Body of pancreas (tissue), 4 donors: Measurements from ENCODE around the gene MMP8. TPM values are rescaled to one million over a fixed set of nuclear protein-coding genes. Genes with fewer than 3 reads are reported as not detected.

Experiments used
- ATAC-seq: fragments of 150-250 bp; one replicate; pipeline ENCODE4 v1.9.1; 2016
- DNase-seq, 4 donors: peaks; one replicate each; pipeline ENCODE4 v3.0.0-alpha.2; 2019
- H3K27ac ChIP-seq, 4 donors: fragments of 200-600 bp; sonication (generic); 1 replicate in 3 of 4; 2 replicates in 1 of 4; pipeline versions ENCODE4 v1.5.1 to v1.6.1; 2016 to 2019; ENCODE audit warnings: mild to moderate bottlenecking in 1 of 4, mixed read lengths in 1 of 4, moderate library complexity in 1 of 4
- H3K27me3 ChIP-seq, 2 donors: fragments of 200-600 bp; sonication (generic); one replicate each; pipeline ENCODE4 v1.6.0; 2016; ENCODE audit warnings: mild to moderate bottlenecking in 1 of 2
- H3K36me3 ChIP-seq, 2 donors: fragments of 200-600 bp; sonication (generic); replicated peaks in 1 of 2; 2 replicates each; pipeline ENCODE4 v1.5.1; 2016; ENCODE audit warnings: low read depth in 2 of 2; ENCODE audit not compliant: insufficient read depth in 1 of 2
- H3K4me1 ChIP-seq: fragments of 200-600 bp; sonication (generic); one replicate; pipeline ENCODE4 v1.6.0; 2016
- H3K4me3 ChIP-seq, 2 donors: fragments of 200-600 bp; sonication (generic); 1 replicate in 1 of 2; 2 replicates in 1 of 2; pipeline ENCODE4 v1.5.1; 2016 to 2019
- H3K9me3 ChIP-seq, 3 donors: fragments of 200-600 bp; sonication (generic); 1 replicate in 2 of 3; 2 replicates in 1 of 3; pipeline ENCODE4 v1.5.1; 2016
- POLR2A ChIP-seq, 3 donors: fragments of 450-650 bp; IDR thresholded peaks; one replicate each; pipeline ENCODE4 v1.6.1; 2016; ENCODE audit warnings: antibody characterized with exemption in 3 of 3, mild to moderate bottlenecking in 2 of 3
- WGBS, 2 donors: methylation state at CpG; one replicate each; pipeline ENCODE4 v1.1.5; 2017; 5-methylcytosine and 5-hydroxymethylcytosine counted together
- intact Hi-C: fragments of 100-400 bp; cut with DNase I; formaldehyde crosslinking; loops from one replicate; pipeline ENCODE4 v1.15.1; 2023
- total RNA-seq, 2 donors: library from RNA; depleted of rRNA; stranded (reverse); fragments of >200 nt; gene quantifications; one replicate each; pipeline ENCODE4 v1.1.0, GENCODE V29; 2016
- TF ChIP-seq, protein P1 (sequence below), 7 experiments: fragments of 450-650 bp in 4 of 7; fragments of 200-600 bp in 3 of 7; sonication (generic) in 3 of 7; IDR thresholded peaks; one replicate each; pipeline ENCODE4 v1.5.1; 2016 to 2019; ENCODE audit warnings: antibody characterized with exemption in 7 of 7

MMP8 gene, protein sequence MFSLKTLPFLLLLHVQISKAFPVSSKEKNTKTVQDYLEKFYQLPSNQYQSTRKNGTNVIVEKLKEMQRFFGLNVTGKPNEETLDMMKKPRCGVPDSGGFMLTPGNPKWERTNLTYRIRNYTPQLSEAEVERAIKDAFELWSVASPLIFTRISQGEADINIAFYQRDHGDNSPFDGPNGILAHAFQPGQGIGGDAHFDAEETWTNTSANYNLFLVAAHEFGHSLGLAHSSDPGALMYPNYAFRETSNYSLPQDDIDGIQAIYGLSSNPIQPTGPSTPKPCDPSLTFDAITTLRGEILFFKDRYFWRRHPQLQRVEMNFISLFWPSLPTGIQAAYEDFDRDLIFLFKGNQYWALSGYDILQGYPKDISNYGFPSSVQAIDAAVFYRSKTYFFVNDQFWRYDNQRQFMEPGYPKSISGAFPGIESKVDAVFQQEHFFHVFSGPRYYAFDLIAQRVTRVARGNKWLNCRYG
- total RNA-seq: not detected

DNA sequence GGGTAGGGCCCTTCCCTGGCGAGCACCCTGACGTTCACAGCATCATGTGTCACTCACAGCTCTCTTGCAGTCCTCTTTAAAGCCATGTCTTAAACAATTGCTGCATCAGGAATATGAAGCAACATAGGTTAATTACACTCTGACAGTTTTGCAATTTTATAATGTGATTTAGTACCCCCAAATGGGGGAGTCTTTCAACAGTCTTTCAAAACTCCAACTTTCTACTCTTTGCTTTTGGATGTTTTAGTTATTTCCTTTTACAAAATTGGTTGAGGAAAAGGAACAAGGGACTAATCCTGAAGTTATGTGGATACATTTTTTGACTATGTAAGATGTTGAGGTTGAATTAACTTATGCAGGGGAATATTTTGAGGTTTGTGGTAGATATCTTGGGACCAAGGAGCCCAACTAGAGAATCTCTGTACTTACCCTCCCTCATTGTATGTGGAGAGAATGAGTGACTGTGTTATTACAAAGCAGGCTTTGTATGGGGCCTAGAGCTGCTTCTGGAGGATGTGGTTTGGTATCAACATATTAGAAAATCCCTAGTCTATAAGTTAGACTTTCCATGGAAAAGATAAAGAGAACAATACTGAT, at the start of gene MMP8:
TSS of gene MMP8 (minus strand) at position 51 of the 597 bp plus-strand sequence. CDS start 99 bp downstream, outside the sequence.
- Histone ChIP-seq H3K4me3 (no peak within 1 kb of the TSS), H3K36me3 (no peaks in the 10 kb centered on the region), H3K27me3 (no peaks in the 10 kb centered on the region), H3K4me1 (no peaks in the 10 kb centered on the region), H3K27ac (no peak within 1 kb of the TSS), H3K9me3 (no peaks in the 10 kb centered on the region)
- 37 to 42% methylated on average over 2 of the region's 2 CpGs for WGBS, 2 donors
- no peak for TF ChIP-seq POLR2A (IDR thresholded peaks at IDR 0.05)
- TF ChIP-seq, protein P1, sequence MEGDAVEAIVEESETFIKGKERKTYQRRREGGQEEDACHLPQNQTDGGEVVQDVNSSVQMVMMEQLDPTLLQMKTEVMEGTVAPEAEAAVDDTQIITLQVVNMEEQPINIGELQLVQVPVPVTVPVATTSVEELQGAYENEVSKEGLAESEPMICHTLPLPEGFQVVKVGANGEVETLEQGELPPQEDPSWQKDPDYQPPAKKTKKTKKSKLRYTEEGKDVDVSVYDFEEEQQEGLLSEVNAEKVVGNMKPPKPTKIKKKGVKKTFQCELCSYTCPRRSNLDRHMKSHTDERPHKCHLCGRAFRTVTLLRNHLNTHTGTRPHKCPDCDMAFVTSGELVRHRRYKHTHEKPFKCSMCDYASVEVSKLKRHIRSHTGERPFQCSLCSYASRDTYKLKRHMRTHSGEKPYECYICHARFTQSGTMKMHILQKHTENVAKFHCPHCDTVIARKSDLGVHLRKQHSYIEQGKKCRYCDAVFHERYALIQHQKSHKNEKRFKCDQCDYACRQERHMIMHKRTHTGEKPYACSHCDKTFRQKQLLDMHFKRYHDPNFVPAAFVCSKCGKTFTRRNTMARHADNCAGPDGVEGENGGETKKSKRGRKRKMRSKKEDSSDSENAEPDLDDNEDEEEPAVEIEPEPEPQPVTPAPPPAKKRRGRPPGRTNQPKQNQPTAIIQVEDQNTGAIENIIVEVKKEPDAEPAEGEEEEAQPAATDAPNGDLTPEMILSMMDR (IDR thresholded peaks at IDR 0.05): no peak
- no peak for ATAC-seq
- intact Hi-C loops: no loop called here
- DNase-seq: no peak

DNA sequence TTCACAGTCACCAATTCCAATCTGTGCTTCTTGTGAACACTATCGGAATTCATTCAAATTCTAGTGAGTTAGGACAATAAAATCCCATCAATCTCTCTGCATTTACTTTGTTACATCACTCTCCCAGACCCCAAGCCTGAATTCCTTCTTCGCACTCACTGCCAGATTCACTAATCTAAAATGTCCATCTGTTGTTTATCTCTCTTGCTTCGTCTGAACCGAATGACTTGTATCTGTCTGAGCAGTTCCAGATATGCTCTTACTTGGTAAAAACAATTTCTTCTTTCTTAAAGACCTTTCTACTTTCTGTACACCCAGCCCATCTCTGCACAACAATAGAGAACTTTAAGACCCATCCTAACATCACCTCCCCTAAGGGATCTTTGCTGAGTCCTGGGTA, 48.6 kb upstream of the MMP8 start:
- Histone ChIP-seq H3K4me3 (no peak overlapping the region), H3K27me3 (no peaks in the 10 kb centered on the region), H3K36me3 (no peaks in the 10 kb centered on the region), H3K4me1 (no peaks in the 10 kb centered on the region), H3K27ac (no peak overlapping the region), H3K9me3 (no peaks in the 10 kb centered on the region)
- no peak for ATAC-seq
- 66 to 69% methylated on average over 4 of the region's 4 CpGs for WGBS, 2 donors
- TF ChIP-seq POLR2A (IDR thresholded peaks at IDR 0.05): no peak
- TF ChIP-seq, protein P1 (IDR thresholded peaks at IDR 0.05): no peak
- no peak for DNase-seq
- intact Hi-C loops: no loop called here

DNA sequence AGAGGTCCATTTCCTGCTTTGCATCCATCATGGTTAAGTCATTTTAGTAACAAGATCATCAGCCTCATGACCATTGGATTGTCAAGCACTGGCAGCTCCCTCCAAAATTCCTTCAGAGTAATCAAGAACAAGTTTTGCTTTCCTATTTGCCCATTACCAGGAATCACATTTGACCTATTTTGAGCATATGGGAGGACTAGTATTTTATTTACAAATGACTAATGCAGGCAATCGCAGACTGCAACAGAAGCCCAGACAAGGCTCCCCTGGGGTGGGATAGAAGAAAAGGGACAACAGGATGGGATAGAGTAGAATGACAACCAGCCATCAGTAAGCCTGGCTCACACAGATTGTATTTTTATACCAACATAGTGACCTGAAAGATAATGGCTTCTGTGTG, 46.6 kb upstream of the MMP8 start:
- no peak for TF ChIP-seq POLR2A (IDR thresholded peaks at IDR 0.05)
- TF ChIP-seq, protein P1 (IDR thresholded peaks at IDR 0.05): no peak
- ATAC-seq: no peak

DNA sequence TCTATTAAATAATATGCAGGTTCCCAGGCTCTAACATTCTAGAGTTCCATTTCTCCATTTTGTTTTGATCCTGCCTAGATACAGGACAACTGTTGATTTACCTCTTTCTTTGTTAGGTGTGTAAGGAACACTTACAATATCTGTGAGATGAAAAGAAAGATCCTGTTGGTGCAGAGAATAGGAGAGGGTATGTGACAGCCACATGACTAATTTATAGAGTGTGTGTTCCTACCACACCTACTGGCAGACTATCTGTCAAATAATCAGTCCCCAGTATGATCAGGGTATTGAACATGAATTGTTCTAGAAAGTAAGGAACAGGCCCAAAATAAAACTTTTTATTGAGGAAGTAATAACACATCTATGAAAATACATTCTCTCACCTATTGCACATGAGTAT, 45.4 kb upstream of the MMP8 start:
- Histone ChIP-seq H3K9me3 (no peaks in the 10 kb centered on the region), H3K36me3 (no peaks in the 10 kb centered on the region), H3K27me3 (no peaks in the 10 kb centered on the region), H3K4me3 (no peak overlapping the region), H3K4me1 (no peaks in the 10 kb centered on the region), H3K27ac (no peak overlapping the region)
- DNase-seq (no peak), ATAC-seq (no peak)
- TF ChIP-seq, protein P1 (IDR thresholded peaks at IDR 0.05): no peak
- TF ChIP-seq POLR2A (IDR thresholded peaks at IDR 0.05): no peak
- intact Hi-C loops: no loop called here

More for the DNA sequence above, 46.6 kb upstream of the MMP8 start:
- H3K4me1 ChIP-seq: no peaks in the 10 kb centered on the region
- H3K4me3 ChIP-seq: no peak overlapping the region
- H3K9me3 ChIP-seq: no peaks in the 10 kb centered on the region
- intact Hi-C loops: no loop called here
- WGBS, 2 donors: 60 to 76% methylated on average over 1 of the region's 1 CpG
- H3K27me3 ChIP-seq: no peaks in the 10 kb centered on the region
- DNase-seq: no peak
- H3K27ac ChIP-seq: no peak overlapping the region
- H3K36me3 ChIP-seq: no peaks in the 10 kb centered on the region
